ENCODE results near the gene ATP8B4.

GRCh38 chr15:50107591-50108408 lies 11.2 kb downstream of the ATP8B4 start:
- TF ChIP-seq EZH2 (IDR thresholded peaks at IDR 0.05; ENCODE audit: low read depth, low read length, severe bottlenecking): no peak
- TF ChIP-seq CTCF (IDR thresholded peaks at IDR 0.05; ENCODE audit: control extremely low read depth in 1 of 3, insufficient read depth in 1 of 3, low read depth in 1 of 3, low read length in 3 of 3): no peak
- TF ChIP-seq POLR2A (IDR thresholded peaks at IDR 0.05; ENCODE audit: control extremely low read depth in 1 of 2, low read depth in 2 of 2, low read length in 2 of 2): no peak
- TF ChIP-seq MAFK (IDR thresholded peaks at IDR 0.05; ENCODE audit: low read depth, low read length): no peak
- TF ChIP-seq TAF1 (IDR thresholded peaks at IDR 0.05; ENCODE audit: low read depth, low read length): no peak
- no peak for TF ChIP-seq NRF1 (IDR thresholded peaks at IDR 0.05; ENCODE audit: low read depth, low read length)
- no peak for TF ChIP-seq RAD21 (IDR thresholded peaks at IDR 0.05 in 1 of 2, conservative IDR thresholded peaks at IDR 0.05 in 1 of 2; ENCODE audit: low read depth in 2 of 2, low read length in 2 of 2)
- TF ChIP-seq ASH2L (IDR thresholded peaks at IDR 0.05; ENCODE audit: low read length): no peak
- TF ChIP-seq TBP (IDR thresholded peaks at IDR 0.05; ENCODE audit: low read depth, low read length): no peak
- no peak for TF ChIP-seq ATF2 (IDR thresholded peaks at IDR 0.05; ENCODE audit: low read length)
- no peak for TF ChIP-seq POLR2AphosphoS5 (IDR thresholded peaks at IDR 0.05; ENCODE audit: low read depth, low read length)
- TF ChIP-seq BRCA1 (IDR thresholded peaks at IDR 0.05; ENCODE audit: low read depth, low read length): no peak
